ENCODE results near the gene DKKL1. TPM values are rescaled to one million over a fixed set of nuclear protein-coding genes. Genes with fewer than 3 reads are reported as not detected.

DKKL1 gene
- total RNA-seq, 1 experiment from 2014 or later = 2.4 TPM

- CTCF ChIA-PET = no interaction called here
- Mint-ChIP-seq H3K9me3 (peaks cover 25% of the 10 kb centered on the region), H3K36me3 (peaks cover 21% of the 10 kb centered on the region), H3K27ac (no peak overlapping the region), H3K4me1 (peaks cover 3% of the 10 kb centered on the region), H3K4me3 (no peak overlapping the region), H3K27me3 (ENCODE audit: low read depth) (peaks cover 23% of the 10 kb centered on the region)
- POLR2A ChIA-PET = no interaction called here
- TF ChIP-seq FOXK1 (CRISPR knock-in tag; IDR thresholded peaks at IDR 0.05) (no peak), ZNF219 (CRISPR knock-in tag; IDR thresholded peaks at IDR 0.05; ENCODE audit: borderline replicate concordance) (no peak), CREM (CRISPR knock-in tag; IDR thresholded peaks at IDR 0.05) (no peak), IRF1 (CRISPR knock-in tag; IDR thresholded peaks at IDR 0.05) (no peak), ZNF281 (CRISPR knock-in tag; IDR thresholded peaks at IDR 0.05) (no peak), NR2C2 (CRISPR knock-in tag; IDR thresholded peaks at IDR 0.05) (no peak), RORB (CRISPR knock-in tag; IDR thresholded peaks at IDR 0.05) (no peak), ESRRA (CRISPR knock-in tag; IDR thresholded peaks at IDR 0.05; ENCODE audit: borderline replicate concordance) (no peak), ZSCAN18 (CRISPR knock-in tag; IDR thresholded peaks at IDR 0.05) (no peak), TCF7 (CRISPR knock-in tag; IDR thresholded peaks at IDR 0.05; ENCODE audit: low read depth) (no peak), MAX (CRISPR knock-in tag; IDR thresholded peaks at IDR 0.05) (no peak)
- ATAC-seq (no peak), DNase-seq (ENCODE audit: low spot score) (no peak)
Observed at GRCh38 chr19:49366110-49366509, 2.4 kb downstream of the DKKL1 start.

- DNase-seq (ENCODE audit: low spot score) (no peak), ATAC-seq (no peak)
- Mint-ChIP-seq H3K9me3 (peaks cover 25% of the 10 kb centered on the region), H3K27me3 (ENCODE audit: low read depth) (peaks cover 23% of the 10 kb centered on the region), H3K4me3 (no peak overlapping the region), H3K27ac (no peak overlapping the region), H3K36me3 (peaks cover 21% of the 10 kb centered on the region), H3K4me1 (peaks cover 8% of the 10 kb centered on the region)
- TF ChIP-seq ELF4 (CRISPR knock-in tag; IDR thresholded peaks at IDR 0.05; ENCODE audit: low read depth) = no peak
- no peak for TF ChIP-seq TCF7 (CRISPR knock-in tag; IDR thresholded peaks at IDR 0.05; ENCODE audit: low read depth)
- no peak for TF ChIP-seq ZBTB43 (CRISPR knock-in tag; IDR thresholded peaks at IDR 0.05)
- CTCF ChIA-PET = no interaction called here
- POLR2A ChIA-PET = no interaction called here
Observed at GRCh38 chr19:49368711-49369358, 5.2 kb downstream of the DKKL1 start.

GRCh38 chr19:49371184-49371583 is 7.5 kb downstream of the DKKL1 start:
- H3K4me1 Mint-ChIP-seq = peaks cover 5% of the 10 kb centered on the region; the same call in 1 of the 2 replicates
- DNase-seq (ENCODE audit: low spot score) (no peak), ATAC-seq (no peak)
- H3K36me3 Mint-ChIP-seq = peaks cover 21% of the 10 kb centered on the region
- TF ChIP-seq ZNF138 (CRISPR knock-in tag; conservative IDR thresholded peaks at IDR 0.05) = no peak
- TF ChIP-seq JUN (CRISPR knock-in tag; IDR thresholded peaks at IDR 0.05) = no peak
- TF ChIP-seq HMGXB4 (CRISPR knock-in tag; IDR thresholded peaks at IDR 0.05) = no peak
- no peak for TF ChIP-seq FOXK1 (CRISPR knock-in tag; IDR thresholded peaks at IDR 0.05)
- no peak for TF ChIP-seq FOXJ3 (CRISPR knock-in tag; IDR thresholded peaks at IDR 0.05; ENCODE audit: borderline replicate concordance)
- ChIA-PET POLR2A (no interaction called here), CTCF (no interaction called here)
- H3K27ac Mint-ChIP-seq = no peak overlapping the region
- no peak overlapping the region for H3K4me3 Mint-ChIP-seq
- H3K27me3 Mint-ChIP-seq (ENCODE audit: low read depth) = peaks cover 23% of the 10 kb centered on the region
- H3K9me3 Mint-ChIP-seq = peaks cover 25% of the 10 kb centered on the region
